ENCODE data around the gene ACO2.

GRCh38 chr22:41444360-41445128, 24.4 kb upstream of the ACO2 start:
- TF ChIP-seq SIRT6 (IDR thresholded peaks at IDR 0.05; ENCODE audit: low read length) (no peak), CREB1 (IDR thresholded peaks at IDR 0.05) (peak; percentile 57; the same call in 1 of the 2 replicates), RFX5 (IDR thresholded peaks at IDR 0.05; ENCODE audit: borderline replicate concordance, low read depth, low read length) (no peak), CTCF (IDR thresholded peaks at IDR 0.05; ENCODE audit: control extremely low read depth in 1 of 3, insufficient read depth in 1 of 3, low read depth in 1 of 3, low read length in 3 of 3) (no peak), GABPA (IDR thresholded peaks at IDR 0.05; ENCODE audit: borderline replicate concordance, insufficient read depth, low read length) (no peak), POLR2AphosphoS5 (IDR thresholded peaks at IDR 0.05; ENCODE audit: low read depth, low read length) (0 out of 2 replicates have a peak, but pooled peaks have one; percentile 12), SP1 (IDR thresholded peaks at IDR 0.05; ENCODE audit: low read depth, low read length) (no peak; the same call in 1 of the 2 replicates), YY1 (IDR thresholded peaks at IDR 0.05; ENCODE audit: low read depth, low read length) (no peak)

All from H1 (cell line).